ENCODE measurements around the gene SPTBN5. TPM values are rescaled to one million over a fixed set of nuclear protein-coding genes. Genes with fewer than 3 reads are reported as not detected.

The SPTBN5 gene
- polyA plus RNA-seq, 1 donor from 2014 or later, result 0.01 TPM

GRCh38 chr15:41922353-41922752 lies 28.5 kb upstream of the SPTBN5 start:
- Histone ChIP-seq H3K27me3 (ENCODE audit: insufficient read depth, low read depth, low read length) (no peaks in the 10 kb centered on the region), H3K9ac (ENCODE audit: low read length) (no peak overlapping the region), H3K9me3 (ENCODE audit: low read length) (no peaks in the 10 kb centered on the region), H3K4me2 (ENCODE audit: low read length) (no peak overlapping the region), H3K27ac (ENCODE audit: low read length) (no peak overlapping the region), H2AFZ (ENCODE audit: low read depth, low read length) (no peak overlapping the region), H3F3A (ENCODE audit: insufficient read depth, low read length, poor library complexity, severe bottlenecking) (no peaks in the 10 kb centered on the region), H3K79me2 (replicated peaks; ENCODE audit: insufficient read depth, low read length) (no peaks in the 10 kb centered on the region), H3K4me3 (ENCODE audit: low read length) (no peak overlapping the region), H4K20me1 (ENCODE audit: insufficient read depth) (no peaks in the 10 kb centered on the region), H3K9me2 (ENCODE audit: insufficient read depth, low read length) (no peaks in the 10 kb centered on the region), H3K36me3 (ENCODE audit: insufficient read depth, low read length) (no peaks in the 10 kb centered on the region)
- TF ChIP-seq EP300 (conservative IDR thresholded peaks at IDR 0.05; ENCODE audit: poor library complexity, severe bottlenecking) (no peak), MXI1 (conservative IDR thresholded peaks at IDR 0.05; ENCODE audit: poor library complexity, severe bottlenecking) (no peak), CTCF (IDR thresholded peaks at IDR 0.05; ENCODE audit: poor library complexity, severe bottlenecking) (no peak), POLR2AphosphoS5 (IDR thresholded peaks at IDR 0.05) (no peak), RAD21 (conservative IDR thresholded peaks at IDR 0.05) (no peak), SMC3 (conservative IDR thresholded peaks at IDR 0.05; ENCODE audit: poor library complexity) (no peak), TAF1 (IDR thresholded peaks at IDR 0.05; ENCODE audit: low read depth) (no peak), REST (IDR thresholded peaks at IDR 0.05; ENCODE audit: borderline replicate concordance) (no peak), EZH2 (IDR thresholded peaks at IDR 0.05; ENCODE audit: borderline replicate concordance, insufficient read depth, low read length, poor library complexity, severe bottlenecking) (no peak)

- H3K36me3 ChIP-seq (ENCODE audit: insufficient read depth, low read length), result no peaks in the 10 kb centered on the region
- H3K27ac ChIP-seq (ENCODE audit: low read length), result no peak overlapping the region
- no peaks in the 10 kb centered on the region for H3K9me3 ChIP-seq (ENCODE audit: low read length)
- no peaks in the 10 kb centered on the region for H3K9me2 ChIP-seq (ENCODE audit: insufficient read depth, low read length)
- no peak overlapping the region for H2AFZ ChIP-seq (ENCODE audit: low read depth, low read length)
- H4K20me1 ChIP-seq (ENCODE audit: insufficient read depth), result no peaks in the 10 kb centered on the region
- H3K9ac ChIP-seq (ENCODE audit: low read length), result no peak overlapping the region
- no peak overlapping the region for H3K4me3 ChIP-seq (ENCODE audit: low read length)
- no peak for TF ChIP-seq CTCF (IDR thresholded peaks at IDR 0.05; ENCODE audit: poor library complexity, severe bottlenecking)
- TF ChIP-seq POLR2AphosphoS5 (IDR thresholded peaks at IDR 0.05), result no peak
- TF ChIP-seq REST (IDR thresholded peaks at IDR 0.05; ENCODE audit: borderline replicate concordance), result no peak
- TF ChIP-seq MXI1 (conservative IDR thresholded peaks at IDR 0.05; ENCODE audit: poor library complexity, severe bottlenecking), result no peak
- no peak for TF ChIP-seq TAF1 (IDR thresholded peaks at IDR 0.05; ENCODE audit: low read depth)
- TF ChIP-seq RAD21 (conservative IDR thresholded peaks at IDR 0.05), result no peak
- no peak for TF ChIP-seq EP300 (conservative IDR thresholded peaks at IDR 0.05; ENCODE audit: poor library complexity, severe bottlenecking)
- no peak for TF ChIP-seq EZH2 (IDR thresholded peaks at IDR 0.05; ENCODE audit: borderline replicate concordance, insufficient read depth, low read length, poor library complexity, severe bottlenecking)
- no peak for TF ChIP-seq SMC3 (conservative IDR thresholded peaks at IDR 0.05; ENCODE audit: poor library complexity)
- no peak overlapping the region for H3K4me2 ChIP-seq (ENCODE audit: low read length)
- H3K27me3 ChIP-seq (ENCODE audit: insufficient read depth, low read depth, low read length), result no peaks in the 10 kb centered on the region
- no peaks in the 10 kb centered on the region for H3K79me2 ChIP-seq (replicated peaks; ENCODE audit: insufficient read depth, low read length)
- no peaks in the 10 kb centered on the region for H3F3A ChIP-seq (ENCODE audit: insufficient read depth, low read length, poor library complexity, severe bottlenecking)
Measured at GRCh38 chr15:41921639-41922038, 27.8 kb upstream of the SPTBN5 start.
